CD8-positive, alpha-beta memory T cell (primary cell): ENCODE measurements around the gene SH3BP5. TPM values are rescaled to one million over a fixed set of nuclear protein-coding genes. Genes with fewer than 3 reads are reported as not detected.
A peak's percentile ranks its signal among the peaks of the same experiment; 100 is the strongest.
"Not testable (repeated sequence)": the region's sequence is repeated elsewhere in the genome, so short reads cannot be mapped to it uniquely, and the experiment has no call there.

Experiments used
- CTCF ChIA-PET: fragments of 350-600 bp; sonication (Branson Sonifier 250); formaldehyde crosslinking; loops from one replicate; lab custom pipeline; 2021; ENCODE audit warnings: antibody characterized with exemption; lab: Charles Lee
- POLR2A ChIA-PET: fragments of 350-600 bp; sonication (Branson Sonifier 250); formaldehyde crosslinking; loops from one replicate; lab custom pipeline; 2021; ENCODE audit warnings: antibody characterized with exemption; lab: Charles Lee
- DNase-seq, 5 donors: peaks; one replicate each; pipeline versions ENCODE4 v3.0.0 to v3.0.0-alpha.2; 2020 to 2022; ENCODE audit warnings: mixed read lengths in 1 of 5
- H3K27ac ChIP-seq: one replicate; pipeline ENCODE4 v1.7.0; 2013; ENCODE audit warnings: low read depth, mild to moderate bottlenecking, low read length, moderate library complexity
- H3K27me3 ChIP-seq: 2 replicates; pipeline ENCODE4 v1.7.0; 2013; ENCODE audit warnings: low read length, mild to moderate bottlenecking; ENCODE audit not compliant: insufficient read depth, poor library complexity, severe bottlenecking
- H3K36me3 ChIP-seq: 2 replicates; pipeline ENCODE4 v1.7.0; 2013; ENCODE audit warnings: mild to moderate bottlenecking, low read length, moderate library complexity; ENCODE audit not compliant: insufficient read depth
- H3K4me1 ChIP-seq: 2 replicates; pipeline ENCODE4 v1.7.0; 2013; ENCODE audit warnings: mild to moderate bottlenecking, low read length, moderate library complexity; ENCODE audit not compliant: insufficient read depth
- H3K4me3 ChIP-seq: 2 replicates; pipeline ENCODE4 v1.7.0; 2013; ENCODE audit warnings: mild to moderate bottlenecking, low read length
- H3K9me3 ChIP-seq: 2 replicates; pipeline ENCODE4 v1.7.0; 2013; ENCODE audit warnings: mild to moderate bottlenecking, low read length
- H3K27ac Mint-ChIP-seq, 8 donors: one replicate each; pipeline ENCODE4 v1.8.0; 2020 to 2021; ENCODE audit warnings: mixed read lengths in 8 of 8, mild to moderate bottlenecking in 6 of 8, inconsistent platforms in 3 of 8, moderate library complexity in 3 of 8
- H3K27me3 Mint-ChIP-seq, 2 donors: one replicate each; pipeline ENCODE4 v1.8.0; 2020 to 2021; ENCODE audit warnings: mixed read lengths in 2 of 2, mild to moderate bottlenecking in 1 of 2, moderate library complexity in 1 of 2
- H3K36me3 Mint-ChIP-seq, 3 donors: one replicate each; pipeline ENCODE4 v1.8.0; 2020 to 2021; ENCODE audit warnings: mixed read lengths in 3 of 3, inconsistent platforms in 1 of 3, mild to moderate bottlenecking in 1 of 3
- H3K4me1 Mint-ChIP-seq, 3 donors: one replicate each; pipeline ENCODE4 v1.8.0; 2020 to 2021; ENCODE audit warnings: mixed read lengths in 3 of 3, inconsistent platforms in 1 of 3, mild to moderate bottlenecking in 1 of 3
- H3K4me3 Mint-ChIP-seq, 7 donors: one replicate each; pipeline ENCODE4 v1.8.0; 2020 to 2021; ENCODE audit warnings: mixed read lengths in 7 of 7, mild to moderate bottlenecking in 6 of 7, moderate library complexity in 4 of 7, inconsistent platforms in 2 of 7
- H3K9me3 Mint-ChIP-seq, 5 donors: one replicate each; pipeline ENCODE4 v1.8.0; 2020 to 2022; ENCODE audit warnings: mixed read lengths in 5 of 5, mild to moderate bottlenecking in 3 of 5, moderate library complexity in 2 of 5, inconsistent platforms in 1 of 5
- polyA plus RNA-seq: library from polyadenylated mRNA; unstranded; fragments of 300-500 nt; fragmentation: Illumina TruSeq; gene quantifications from one replicate; pipeline ENCODE4 v1.2.3, GENCODE V29; 2021
- total RNA-seq, 2 experiments: library from RNA; stranded (reverse); gene quantifications; one replicate each; pipeline ENCODE4 v1.2.3, GENCODE V29; 2021

The SH3BP5 gene
- total and polyA plus RNA-seq, 3 experiments from 2014 or later, result 14.2 to 84.3 (median 15.5) TPM

DNA sequence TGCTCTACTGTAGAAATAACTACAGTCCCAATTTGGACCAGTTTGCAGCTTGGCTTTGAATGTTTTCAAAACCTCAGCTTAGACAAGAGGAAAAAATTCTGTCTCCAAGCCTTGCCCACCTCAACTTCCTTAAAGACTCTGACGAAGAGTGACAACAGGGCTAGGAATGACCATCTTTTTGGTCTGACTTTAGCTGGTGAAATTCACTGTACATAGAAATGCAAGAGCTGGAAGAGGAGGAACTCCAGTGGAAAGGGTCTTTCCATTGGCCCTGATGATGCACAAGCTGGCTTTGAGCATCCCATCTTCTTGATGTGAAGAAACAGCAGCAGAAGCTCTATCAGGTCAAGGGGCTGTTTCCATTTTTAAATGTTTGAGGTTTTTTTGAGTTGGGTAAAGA is 22.7 kb upstream of the SH3BP5 start:
- no peaks in the 10 kb centered on the region for H3K27me3 ChIP-seq
- Mint-ChIP-seq H3K27ac (peak overlapping the region in 1 of 8 donors; percentile 73), H3K27me3 (no peaks in the 10 kb centered on the region), H3K4me1 (peaks cover 17 to 42% (median 36%) of the 10 kb centered on the region in 3 donors), H3K4me3 (no peak overlapping the region), H3K9me3 (peaks cover 0 to 4% (median 0%) of the 10 kb centered on the region in 5 donors), H3K36me3 (peaks cover 0 to 10% (median 1%) of the 10 kb centered on the region in 3 donors)
- peaks cover 29% of the 10 kb centered on the region for H3K4me1 ChIP-seq
- H3K9me3 ChIP-seq, result no peaks in the 10 kb centered on the region
- no peak overlapping the region for H3K4me3 ChIP-seq
- DNase-seq, result no peak
- CTCF ChIA-PET, result interaction anchor here (1.0 to 2.2 kb wide), 4 partner anchors 11 to 87 kb away, joined by 3 to 11 read pairs (median 5); partner anchors contain the start of gene SH3BP5
- H3K27ac ChIP-seq, result no peak overlapping the region
- POLR2A ChIA-PET, result no interaction called here
- H3K36me3 ChIP-seq, result no peaks in the 10 kb centered on the region

DNA sequence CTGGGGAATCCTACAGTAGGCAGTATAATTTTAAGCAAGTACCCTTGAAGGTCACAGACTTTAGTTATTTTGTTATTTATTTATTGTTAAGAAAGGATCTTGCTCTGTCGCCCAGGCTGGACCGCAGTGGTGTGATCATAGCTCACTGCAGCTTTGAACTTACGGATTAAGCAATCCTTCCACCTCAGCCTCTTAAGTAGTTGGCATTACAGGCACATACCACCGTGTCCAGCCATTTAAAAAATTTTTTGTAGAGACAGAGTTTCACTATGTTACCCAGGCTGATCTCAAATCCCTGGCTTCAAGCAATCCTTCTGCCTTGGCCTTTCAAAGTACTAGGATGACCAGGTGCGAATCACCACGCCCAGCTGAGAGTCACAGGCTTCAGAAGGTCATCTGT is 22.1 kb upstream of the SH3BP5 start:
- CTCF ChIA-PET, result interaction anchor here (1.0 to 2.2 kb wide), 5 partner anchors 12 to 87 kb away, joined by 3 to 11 read pairs (median 4); partner anchors contain the start of gene SH3BP5
- Mint-ChIP-seq H3K4me1 (peaks cover 20 to 47% (median 39%) of the 10 kb centered on the region in 3 donors), H3K9me3 (peaks cover 0 to 4% (median 0%) of the 10 kb centered on the region in 5 donors), H3K27ac (no peak overlapping the region), H3K36me3 (peaks cover 0 to 13% (median 1%) of the 10 kb centered on the region in 3 donors), H3K27me3 (no peaks in the 10 kb centered on the region), H3K4me3 (no peak overlapping the region)
- Histone ChIP-seq H3K4me1 (peaks cover 29% of the 10 kb centered on the region), H3K9me3 (no peaks in the 10 kb centered on the region), H3K27ac (no peak overlapping the region), H3K27me3 (no peaks in the 10 kb centered on the region), H3K4me3 (no peak overlapping the region), H3K36me3 (no peaks in the 10 kb centered on the region)
- DNase-seq, result no peak
- POLR2A ChIA-PET, result no interaction called here

DNA sequence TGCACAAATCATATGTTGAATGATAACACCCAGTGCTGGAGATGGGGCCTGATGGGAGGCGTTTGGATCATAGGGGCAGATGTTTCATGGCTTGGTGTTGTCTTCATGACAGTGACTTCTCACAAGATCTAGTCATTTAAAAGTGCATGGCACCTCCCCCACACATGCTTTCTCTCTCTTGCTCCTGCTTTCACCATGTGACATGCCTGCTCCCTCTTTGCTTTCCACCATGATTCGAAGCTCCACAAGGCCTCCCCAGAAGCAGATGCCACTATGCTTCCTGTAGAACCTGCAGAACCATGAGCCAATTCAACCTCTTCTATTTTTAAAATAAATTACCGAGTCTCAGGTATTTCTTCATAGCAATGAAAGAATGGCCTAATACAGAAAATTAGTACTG is 17.8 kb upstream of the SH3BP5 start:
- peaks cover 0 to 9% (median 1%) of the 10 kb centered on the region in 3 donors for H3K36me3 Mint-ChIP-seq
- Histone ChIP-seq H3K27me3 (no peaks in the 10 kb centered on the region), H3K27ac (no peak overlapping the region), H3K4me3 (no peak overlapping the region), H3K36me3 (no peaks in the 10 kb centered on the region), H3K9me3 (no peaks in the 10 kb centered on the region), H3K4me1 (peaks cover 46% of the 10 kb centered on the region)
- H3K9me3 Mint-ChIP-seq, result peaks cover 0 to 4% (median 0%) of the 10 kb centered on the region in 5 donors
- no peak overlapping the region for H3K4me3 Mint-ChIP-seq
- peaks cover 43 to 58% (median 50%) of the 10 kb centered on the region in 3 donors for H3K4me1 Mint-ChIP-seq
- CTCF ChIA-PET, result interaction anchor here (1.1 to 1.2 kb wide), 2 partner anchors 17 to 76 kb away, joined by 3 to 6 read pairs; partner anchors contain the start of gene SH3BP5
- H3K27me3 Mint-ChIP-seq, result no peaks in the 10 kb centered on the region
- POLR2A ChIA-PET, result no interaction called here
- H3K27ac Mint-ChIP-seq, result peak overlapping the region in 3 of 8 donors; percentile 73 to 93 (median 88)
- DNase-seq, result no peak

DNA sequence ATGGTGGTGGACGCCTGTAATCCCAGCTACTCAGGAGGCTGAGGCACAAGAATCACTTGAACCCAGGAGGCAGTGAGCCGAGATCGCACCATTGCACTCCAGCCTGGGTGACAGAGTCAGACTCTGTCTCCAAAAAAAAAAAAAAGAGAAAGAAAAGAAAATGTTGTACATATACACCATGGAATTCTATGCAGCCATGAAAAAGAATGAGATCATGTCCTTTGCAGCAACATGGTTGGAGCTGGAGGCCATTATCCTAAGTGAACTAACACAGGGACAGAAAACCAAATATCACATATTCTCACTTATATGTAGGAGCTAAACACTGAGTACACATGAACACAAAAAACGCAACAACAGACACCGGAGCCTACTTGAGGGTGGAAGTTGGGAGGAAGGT is 17.1 kb upstream of the SH3BP5 start:
- POLR2A ChIA-PET, H3K4me3 Mint-ChIP-seq: not testable (repeated sequence)
- peaks cover 43% of the 10 kb centered on the region for H3K4me1 ChIP-seq

DNA sequence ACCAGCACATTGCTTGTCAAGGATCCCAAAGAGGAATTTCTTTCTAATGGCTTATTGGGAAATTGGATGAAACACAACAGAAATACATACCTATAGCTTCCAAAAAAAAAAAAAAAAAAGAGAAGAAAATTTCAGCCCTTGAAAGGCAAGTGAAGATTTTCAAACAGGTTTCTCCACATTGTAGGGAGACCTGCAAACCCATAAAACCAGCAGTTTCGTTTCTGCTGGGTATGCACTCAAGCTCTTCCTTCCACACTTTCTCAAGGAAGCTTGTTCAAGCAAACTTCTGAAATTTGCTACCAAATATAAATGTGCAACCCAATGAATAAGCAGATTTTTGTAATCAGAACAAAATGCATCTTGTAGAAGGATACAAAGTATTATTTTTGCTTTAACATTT is 15.9 kb upstream of the SH3BP5 start:
- DNase-seq, result no peak
- POLR2A ChIA-PET, result interaction anchor here (1.4 to 1.7 kb wide), 2 partner anchors 15 to 38 kb away, joined by 4 to 7 read pairs; partner anchors contain the start of gene SH3BP5
- Histone ChIP-seq H3K4me3 (no peak overlapping the region), H3K27me3 (no peaks in the 10 kb centered on the region), H3K36me3 (no peaks in the 10 kb centered on the region), H3K27ac (no peak overlapping the region), H3K9me3 (no peaks in the 10 kb centered on the region), H3K4me1 (peaks cover 43% of the 10 kb centered on the region)
- H3K4me3 Mint-ChIP-seq, result peak overlapping the region in 5 of 7 donors; percentile 5 to 81 (median 73)
- CTCF ChIA-PET, result interaction anchor here (1.3 to 1.9 kb wide), 2 partner anchors 16 to 80 kb away, joined by 6 to 11 read pairs; partner anchors contain the start of gene SH3BP5
- H3K9me3 Mint-ChIP-seq, result peaks cover 0 to 4% (median 0%) of the 10 kb centered on the region in 5 donors
- H3K4me1 Mint-ChIP-seq, result peaks cover 45 to 58% (median 48%) of the 10 kb centered on the region in 3 donors
- H3K36me3 Mint-ChIP-seq, result peaks cover 0 to 9% (median 1%) of the 10 kb centered on the region in 3 donors
- H3K27me3 Mint-ChIP-seq, result no peaks in the 10 kb centered on the region
- peak overlapping the region in 7 of 8 donors; percentile 2 to 94 (median 59) for H3K27ac Mint-ChIP-seq

More for the DNA sequence above, 17.1 kb upstream of the SH3BP5 start:
- Mint-ChIP-seq H3K4me1 (peaks cover 44 to 58% (median 48%) of the 10 kb centered on the region in 3 donors), H3K27ac (peak overlapping the region in 1 of 8 donors; percentile 40)
- H3K27me3 Mint-ChIP-seq, H3K9me3 Mint-ChIP-seq, H3K27me3 ChIP-seq, H3K36me3 Mint-ChIP-seq, H3K9me3 ChIP-seq, H3K4me3 ChIP-seq, H3K36me3 ChIP-seq, DNase-seq, H3K27ac ChIP-seq: not testable (repeated sequence)
- CTCF ChIA-PET, result interaction anchor here (0.7 to 1.2 kb wide), 4 partner anchors 17 to 81 kb away, joined by 3 to 6 read pairs (median 3); partner anchors contain the start of gene SH3BP5

DNA sequence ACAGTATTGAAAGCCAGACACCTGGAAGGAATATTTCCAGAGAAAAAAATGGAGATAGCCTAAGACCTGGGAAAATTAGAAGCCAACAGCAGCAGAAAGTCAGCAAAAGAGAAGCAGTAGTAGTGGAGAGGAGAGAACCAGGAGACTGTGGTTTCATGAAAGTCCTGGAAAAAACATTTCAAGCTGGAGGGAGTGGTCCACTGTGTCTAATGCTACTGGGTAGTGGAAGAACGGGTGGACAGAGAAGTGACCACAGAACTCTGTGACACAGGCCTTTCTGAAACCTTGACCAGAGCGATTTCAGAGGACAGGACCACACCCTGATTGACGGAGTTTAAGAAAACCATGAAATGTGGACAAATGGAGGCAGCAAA is 15.3 kb upstream of the SH3BP5 start:
- H3K4me3 Mint-ChIP-seq, result peak overlapping the region; percentile 22 to 85 (median 73)
- POLR2A ChIA-PET, result interaction anchor here (0.6 to 1.7 kb wide), 3 partner anchors 15 to 58 kb away, joined by 3 to 7 read pairs (median 4); partner anchors contain the start of gene SH3BP5
- peaks cover 43% of the 10 kb centered on the region for H3K4me1 ChIP-seq

DNA sequence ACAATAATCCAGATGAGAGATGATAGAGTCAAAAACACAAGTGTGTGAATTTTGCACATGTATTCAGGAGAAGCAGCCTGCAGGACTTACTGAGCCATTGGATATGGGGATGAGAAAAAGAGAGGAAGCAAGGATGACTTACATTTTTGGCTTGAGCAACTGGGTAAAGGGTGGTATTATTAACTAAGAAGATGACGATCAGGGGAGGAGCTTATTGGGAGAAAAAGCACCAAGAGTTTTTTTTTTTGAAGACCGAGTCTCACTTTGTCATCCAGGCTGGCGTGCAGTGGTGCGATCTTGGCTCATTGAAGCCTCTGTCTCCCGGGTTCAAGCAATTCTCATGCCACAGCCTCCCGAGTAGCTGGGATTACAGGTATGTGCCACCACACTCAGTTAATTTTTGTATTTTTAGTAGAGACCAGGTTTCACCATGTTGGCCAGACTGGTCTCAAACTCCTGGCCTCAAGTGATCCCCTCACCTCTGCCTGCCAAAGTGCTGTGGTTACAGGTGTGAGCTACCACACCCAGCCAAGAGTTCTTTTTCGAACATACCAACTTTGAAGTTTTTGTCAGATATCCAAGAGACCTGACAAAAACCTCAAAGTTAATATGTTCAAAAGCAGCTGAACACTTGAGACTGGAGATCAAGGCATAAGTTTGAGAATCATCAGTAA is 14.8 kb upstream of the SH3BP5 start:
- Mint-ChIP-seq H3K27me3 (no peaks in the 10 kb centered on the region), H3K4me3 (peak overlapping the region; percentile 35 to 85 (median 73)), H3K36me3 (peaks cover 0 to 9% (median 1%) of the 10 kb centered on the region in 3 donors), H3K27ac (peak overlapping the region; percentile 62 to 97 (median 86)), H3K4me1 (peaks cover 45 to 55% (median 48%) of the 10 kb centered on the region in 3 donors), H3K9me3 (peaks cover 0 to 4% (median 0%) of the 10 kb centered on the region in 5 donors)
- POLR2A ChIA-PET, result interaction anchor here (0.6 to 1.7 kb wide), 4 partner anchors 14 to 57 kb away, joined by 3 to 7 read pairs (median 4); partner anchors contain the start of gene SH3BP5
- peak in 3 of 5 donors; percentile 29 to 55 (median 51) for DNase-seq
- Histone ChIP-seq H3K36me3 (no peaks in the 10 kb centered on the region), H3K27ac (peak overlapping the region; percentile 3), H3K4me1 (peaks cover 43% of the 10 kb centered on the region), H3K4me3 (no peak overlapping the region), H3K27me3 (no peaks in the 10 kb centered on the region), H3K9me3 (no peaks in the 10 kb centered on the region)
- CTCF ChIA-PET, result interaction anchor here (0.6 to 1.9 kb wide), 7 partner anchors 12 to 141 kb away, joined by 3 to 11 read pairs (median 3); partner anchors contain the start of genes CAPN7 and SH3BP5

More for the DNA sequence above, 15.3 kb upstream of the SH3BP5 start:
- H3K36me3 Mint-ChIP-seq, result peaks cover 0 to 9% (median 1%) of the 10 kb centered on the region in 3 donors
- peaks cover 0 to 4% (median 0%) of the 10 kb centered on the region in 5 donors for H3K9me3 Mint-ChIP-seq
- H3K27me3 Mint-ChIP-seq, result no peaks in the 10 kb centered on the region
- H3K27ac Mint-ChIP-seq, result peak overlapping the region; percentile 62 to 97 (median 89)
- peak overlapping the region; percentile 3 for H3K27ac ChIP-seq
- peak overlapping the region; percentile 3 for H3K4me3 ChIP-seq
- H3K9me3 ChIP-seq, result no peaks in the 10 kb centered on the region
- DNase-seq, result no peak
- CTCF ChIA-PET, result interaction anchor here (0.6 to 1.9 kb wide), 7 partner anchors 12 to 142 kb away, joined by 3 to 11 read pairs (median 3); partner anchors contain the start of genes CAPN7 and SH3BP5
- no peaks in the 10 kb centered on the region for H3K36me3 ChIP-seq
- peaks cover 45 to 58% (median 48%) of the 10 kb centered on the region in 3 donors for H3K4me1 Mint-ChIP-seq
- H3K27me3 ChIP-seq, result no peaks in the 10 kb centered on the region
